Measurements from ENCODE around the gene LRPPRC.

Gene LRPPRC

GRCh38 chr2:43906448-43907109 lies 89.2 kb downstream of the LRPPRC start:
- no peak for DNase-seq

GRCh38 chr2:43905871-43906270 lies 89.9 kb downstream of the LRPPRC start:
- no peak for DNase-seq

- DNase-seq = no peak
Observed at GRCh38 chr2:43905371-43905803, 90.4 kb downstream of the LRPPRC start.

- no peak for DNase-seq
Observed at GRCh38 chr2:43899589-43899988, 96.2 kb downstream of the LRPPRC start.

GRCh38 chr2:43898838-43899346 lies 96.9 kb downstream of the LRPPRC start:
- DNase-seq = no peak

GRCh38 chr2:43898134-43898837 lies 97.5 kb downstream of the LRPPRC start:
- DNase-seq = no peak

- no peak for DNase-seq
Observed at GRCh38 chr2:43897492-43897891, 98.3 kb downstream of the LRPPRC start.

- DNase-seq = no peak
Observed at GRCh38 chr2:43896906-43897305, 98.9 kb downstream of the LRPPRC start.

GRCh38 chr2:43894743-43895142 lies 101.0 kb downstream of the LRPPRC start:
- DNase-seq = no peak

- DNase-seq = no peak
Observed at GRCh38 chr2:43890855-43891254, 104.9 kb downstream of the LRPPRC start.

- no peak for DNase-seq
Observed at GRCh38 chr2:43889416-43889815, 106.4 kb downstream of the LRPPRC start.

- DNase-seq = no peak
Observed at GRCh38 chr2:43887176-43887575, 108.6 kb downstream of the LRPPRC start.

- no peak for DNase-seq
Observed at GRCh38 chr2:43885132-43885632, 110.6 kb downstream of the LRPPRC start.

- no peak for DNase-seq
Observed at GRCh38 chr2:43884689-43885088, 111.1 kb downstream of the LRPPRC start.

GRCh38 chr2:43882312-43882711 lies 113.5 kb downstream of the LRPPRC start:
- DNase-seq = no peak

- no peak for DNase-seq
Observed at GRCh38 chr2:43880952-43881351, 114.8 kb downstream of the LRPPRC start.

GRCh38 chr2:43880471-43880870 lies 115.3 kb downstream of the LRPPRC start:
- DNase-seq = no peak

- no peak for DNase-seq
Observed at GRCh38 chr2:43879261-43879660, 116.5 kb downstream of the LRPPRC start.

- peak; percentile 68 for DNase-seq
Observed at GRCh38 chr2:43877782-43878464, 117.9 kb downstream of the LRPPRC start.

GRCh38 chr2:43874776-43875451 lies 120.9 kb downstream of the LRPPRC start:
- no peak for DNase-seq

GRCh38 chr2:43872151-43872550 lies 123.6 kb downstream of the LRPPRC start:
- DNase-seq = no peak

GRCh38 chr2:43855292-43855691 lies 140.5 kb downstream of the LRPPRC start:
- no peak for DNase-seq

- no peak for DNase-seq
Observed at GRCh38 chr2:43854671-43855070, 141.1 kb downstream of the LRPPRC start.

Data from midbrain (tissue), 1 donor.